ENCODE measurements around the gene VDR. TPM values are rescaled to one million over a fixed set of nuclear protein-coding genes. Genes with fewer than 3 reads are reported as not detected.

The VDR gene
- total RNA-seq, 2 experiments from 2014 or later: 34.9 to 69.8 TPM

GRCh38 chr12:47885566-47885965, 19.2 kb downstream of the VDR start:
- CTCF ChIA-PET: interaction anchor here (0.6 to 5.9 kb wide), 19 partner anchors 9 to 272 kb away, joined by 3 to 45 read pairs (median 4); partner anchors contain the start of genes ASB8, RAPGEF3 and VDR
- ATAC-seq: no peak
- H3K4me1 Mint-ChIP-seq: peaks cover 85% of the 10 kb centered on the region
- H3K27ac Mint-ChIP-seq: peak overlapping the region; percentile 96
- H3K36me3 Mint-ChIP-seq: peaks cover 26% of the 10 kb centered on the region
- H3K27me3 Mint-ChIP-seq: no peaks in the 10 kb centered on the region
- no peaks in the 10 kb centered on the region for H3K9me3 Mint-ChIP-seq (ENCODE audit: low read depth)
- DNase-seq: no peak
- H3K4me3 Mint-ChIP-seq: no peak overlapping the region

GRCh38 chr12:47885012-47885501, 19.7 kb downstream of the VDR start:
- peaks cover 25% of the 10 kb centered on the region for H3K36me3 Mint-ChIP-seq

GRCh38 chr12:47884501-47884900, 20.3 kb downstream of the VDR start:
- Mint-ChIP-seq H3K4me3 (peak overlapping the region; percentile 35), H3K27ac (peak overlapping the region; percentile 96), H3K9me3 (ENCODE audit: low read depth) (no peaks in the 10 kb centered on the region), H3K27me3 (no peaks in the 10 kb centered on the region), H3K4me1 (peaks cover 82% of the 10 kb centered on the region), H3K36me3 (peaks cover 27% of the 10 kb centered on the region)
- ATAC-seq: no peak
- CTCF ChIA-PET: interaction anchor here (1.1 to 5.9 kb wide), 14 partner anchors 10 to 177 kb away, joined by 3 to 45 read pairs (median 4); partner anchors contain the start of gene VDR
- DNase-seq: no peak

More at GRCh38 chr12:47885012-47885501, 19.7 kb downstream of the VDR start:
- H3K4me3 Mint-ChIP-seq: peak overlapping the region; percentile 35
- H3K4me1 Mint-ChIP-seq: peaks cover 86% of the 10 kb centered on the region
- H3K27ac Mint-ChIP-seq: peak overlapping the region; percentile 96
- CTCF ChIA-PET: interaction anchor here (1.1 to 5.9 kb wide), 16 partner anchors 9 to 177 kb away, joined by 3 to 45 read pairs (median 4); partner anchors contain the start of gene VDR
- no peaks in the 10 kb centered on the region for H3K27me3 Mint-ChIP-seq
- H3K9me3 Mint-ChIP-seq (ENCODE audit: low read depth): no peaks in the 10 kb centered on the region
- DNase-seq: peak; percentile 91
- ATAC-seq: peak; percentile 59

- peaks cover 30% of the 10 kb centered on the region for H3K36me3 Mint-ChIP-seq
- H3K27ac Mint-ChIP-seq: peak overlapping the region; percentile 96
Observed at GRCh38 chr12:47883663-47884195, 21.1 kb downstream of the VDR start.

GRCh38 chr12:47882781-47883546, 21.8 kb downstream of the VDR start:
- H3K4me3 Mint-ChIP-seq: peak overlapping the region; percentile 73
- ATAC-seq (peak; percentile 43), DNase-seq (peak; percentile 68)
- CTCF ChIA-PET: interaction anchor here (0.9 to 5.9 kb wide), 14 partner anchors 8 to 141 kb away, joined by 3 to 45 read pairs (median 5); partner anchors contain the start of genes TMEM106C and VDR
- H3K36me3 Mint-ChIP-seq: peaks cover 38% of the 10 kb centered on the region
- peaks cover 80% of the 10 kb centered on the region for H3K4me1 Mint-ChIP-seq
- no peaks in the 10 kb centered on the region for H3K27me3 Mint-ChIP-seq
- H3K9me3 Mint-ChIP-seq (ENCODE audit: low read depth): no peaks in the 10 kb centered on the region
- H3K27ac Mint-ChIP-seq: peak overlapping the region; percentile 96

More at GRCh38 chr12:47883663-47884195, 21.1 kb downstream of the VDR start:
- DNase-seq (no peak), ATAC-seq (no peak)
- CTCF ChIA-PET: interaction anchor here (0.9 to 5.9 kb wide), 15 partner anchors 9 to 142 kb away, joined by 3 to 45 read pairs (median 5); partner anchors contain the start of genes TMEM106C and VDR
- H3K9me3 Mint-ChIP-seq (ENCODE audit: low read depth): no peaks in the 10 kb centered on the region
- H3K4me1 Mint-ChIP-seq: peaks cover 80% of the 10 kb centered on the region
- H3K27me3 Mint-ChIP-seq: no peaks in the 10 kb centered on the region
- peak overlapping the region; percentile 73 for H3K4me3 Mint-ChIP-seq

GRCh38 chr12:47881826-47882427, 22.9 kb downstream of the VDR start:
- ATAC-seq: no peak
- CTCF ChIA-PET: interaction anchor here (1.2 to 5.9 kb wide), 3 partner anchors 12 to 68 kb away, joined by 3 to 45 read pairs (median 6); no protein-coding TSS in a partner anchor
- H3K27me3 Mint-ChIP-seq: no peaks in the 10 kb centered on the region
- H3K9me3 Mint-ChIP-seq (ENCODE audit: low read depth): no peaks in the 10 kb centered on the region
- H3K27ac Mint-ChIP-seq: peak overlapping the region; percentile 85
- H3K4me1 Mint-ChIP-seq: peaks cover 76% of the 10 kb centered on the region
- H3K36me3 Mint-ChIP-seq: peaks cover 38% of the 10 kb centered on the region
- DNase-seq: no peak
- H3K4me3 Mint-ChIP-seq: peak overlapping the region; percentile 73

- H3K27me3 Mint-ChIP-seq: no peaks in the 10 kb centered on the region
- no peaks in the 10 kb centered on the region for H3K9me3 Mint-ChIP-seq (ENCODE audit: low read depth)
- no peak overlapping the region for H3K27ac Mint-ChIP-seq
- CTCF ChIA-PET: interaction anchor here (1.2 to 1.5 kb wide), 2 partner anchors 12 to 41 kb away, joined by 5 to 8 read pairs; no protein-coding TSS in a partner anchor
- no peak for ATAC-seq
- DNase-seq: no peak
- no peak overlapping the region for H3K4me3 Mint-ChIP-seq
- H3K36me3 Mint-ChIP-seq: peaks cover 42% of the 10 kb centered on the region
- H3K4me1 Mint-ChIP-seq: peaks cover 77% of the 10 kb centered on the region
Observed at GRCh38 chr12:47881051-47881450, 23.7 kb downstream of the VDR start.

- no peak overlapping the region for H3K27ac Mint-ChIP-seq
Observed at GRCh38 chr12:47878918-47879481, 25.8 kb downstream of the VDR start.

GRCh38 chr12:47878293-47878917, 26.4 kb downstream of the VDR start:
- DNase-seq (no peak), ATAC-seq (no peak)
- Mint-ChIP-seq H3K9me3 (ENCODE audit: low read depth) (no peaks in the 10 kb centered on the region), H3K27me3 (no peaks in the 10 kb centered on the region), H3K27ac (no peak overlapping the region), H3K36me3 (peaks cover 64% of the 10 kb centered on the region), H3K4me1 (peaks cover 59% of the 10 kb centered on the region), H3K4me3 (no peak overlapping the region)
- CTCF ChIA-PET: no interaction called here

More at GRCh38 chr12:47878918-47879481, 25.8 kb downstream of the VDR start:
- Mint-ChIP-seq H3K4me1 (peaks cover 60% of the 10 kb centered on the region), H3K9me3 (ENCODE audit: low read depth) (no peaks in the 10 kb centered on the region), H3K36me3 (peaks cover 60% of the 10 kb centered on the region), H3K27me3 (no peaks in the 10 kb centered on the region), H3K4me3 (no peak overlapping the region)
- ATAC-seq (no peak), DNase-seq (no peak)
- CTCF ChIA-PET: interaction anchor here (0.9 to 1.1 kb wide), 2 partner anchors 13 to 120 kb away, joined by 3 read pairs; partner anchors contain the start of gene RAPGEF3

GRCh38 chr12:47877081-47877480, 27.7 kb downstream of the VDR start:
- Mint-ChIP-seq H3K27me3 (no peaks in the 10 kb centered on the region), H3K36me3 (peaks cover 70% of the 10 kb centered on the region), H3K27ac (no peak overlapping the region), H3K4me1 (peaks cover 56% of the 10 kb centered on the region), H3K4me3 (no peak overlapping the region), H3K9me3 (ENCODE audit: low read depth) (no peaks in the 10 kb centered on the region)
- ATAC-seq: no peak
- CTCF ChIA-PET: no interaction called here
- DNase-seq: no peak

- H3K9me3 Mint-ChIP-seq (ENCODE audit: low read depth): no peaks in the 10 kb centered on the region
- peaks cover 73% of the 10 kb centered on the region for H3K36me3 Mint-ChIP-seq
- ATAC-seq (peak; percentile 39), DNase-seq (no peak)
- H3K4me1 Mint-ChIP-seq: peaks cover 56% of the 10 kb centered on the region
- CTCF ChIA-PET: interaction anchor here (0.8 kb wide), 1 partner anchor 10 kb away, joined by 5 read pairs; no protein-coding TSS in a partner anchor
- H3K4me3 Mint-ChIP-seq: no peak overlapping the region
- no peaks in the 10 kb centered on the region for H3K27me3 Mint-ChIP-seq
- H3K27ac Mint-ChIP-seq: peak overlapping the region; percentile 19
Observed at GRCh38 chr12:47876440-47876960, 28.3 kb downstream of the VDR start.

- Mint-ChIP-seq H3K27me3 (no peaks in the 10 kb centered on the region), H3K27ac (peak overlapping the region; percentile 19)
- CTCF ChIA-PET: interaction anchor here (0.8 kb wide), 1 partner anchor 11 kb away, joined by 5 read pairs; no protein-coding TSS in a partner anchor
Observed at GRCh38 chr12:47875746-47876439, 28.9 kb downstream of the VDR start.

More at GRCh38 chr12:47875746-47876439, 28.9 kb downstream of the VDR start:
- Mint-ChIP-seq H3K36me3 (peaks cover 70% of the 10 kb centered on the region), H3K9me3 (ENCODE audit: low read depth) (no peaks in the 10 kb centered on the region), H3K4me3 (no peak overlapping the region), H3K4me1 (peaks cover 58% of the 10 kb centered on the region)
- DNase-seq: no peak
- ATAC-seq: no peak
